ENCODE data around the gene PDE6A.
A peak's percentile ranks its signal among the peaks of the same experiment; 100 is the strongest.

Gene PDE6A

DNA sequence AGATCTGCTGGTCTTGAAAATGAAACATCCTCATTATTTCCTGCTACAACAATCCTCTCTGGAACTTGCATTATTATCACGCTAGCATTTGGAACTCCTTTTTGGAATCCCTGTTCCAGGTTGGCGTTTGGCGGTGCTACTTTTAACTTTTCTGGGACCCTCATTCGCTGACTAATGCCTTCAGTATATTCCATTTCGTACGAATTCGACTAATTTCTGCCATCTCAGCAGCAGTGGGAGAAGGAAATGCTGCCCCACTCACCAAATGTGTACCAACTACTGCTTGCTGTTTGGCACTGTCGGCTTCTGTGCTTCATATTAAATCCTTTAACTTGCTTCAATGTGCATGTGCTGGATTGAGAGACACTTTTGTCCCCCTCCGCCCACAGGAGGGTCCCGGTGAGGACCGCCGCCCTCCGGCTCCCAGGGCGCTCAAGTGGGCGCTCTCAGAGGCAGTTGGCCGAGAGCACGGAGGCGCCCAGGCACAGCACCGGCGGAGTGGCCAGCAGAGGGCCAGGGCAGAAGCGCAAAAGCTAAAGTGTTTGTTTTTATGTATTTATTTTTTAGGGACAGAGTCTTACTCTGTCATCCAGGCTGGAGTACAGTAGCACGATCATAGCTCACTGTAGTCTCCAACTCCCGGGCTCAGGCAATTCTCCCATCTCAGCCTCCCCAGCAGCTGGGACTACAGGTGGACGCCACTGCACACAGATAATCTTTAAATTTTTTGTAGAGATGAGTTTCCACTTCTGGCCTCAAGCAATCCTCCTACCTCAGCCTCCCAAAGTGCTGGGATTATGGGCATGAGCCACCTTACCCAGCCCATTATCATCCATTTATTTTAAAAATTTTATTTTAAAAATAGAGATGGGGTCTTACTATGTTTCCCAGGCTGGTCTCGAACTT, 11.9 kb downstream of the PDE6A start:
- no peak overlapping the region for H3K4me3 ChIP-seq
- no peak overlapping the region for H3K27ac ChIP-seq

DNA sequence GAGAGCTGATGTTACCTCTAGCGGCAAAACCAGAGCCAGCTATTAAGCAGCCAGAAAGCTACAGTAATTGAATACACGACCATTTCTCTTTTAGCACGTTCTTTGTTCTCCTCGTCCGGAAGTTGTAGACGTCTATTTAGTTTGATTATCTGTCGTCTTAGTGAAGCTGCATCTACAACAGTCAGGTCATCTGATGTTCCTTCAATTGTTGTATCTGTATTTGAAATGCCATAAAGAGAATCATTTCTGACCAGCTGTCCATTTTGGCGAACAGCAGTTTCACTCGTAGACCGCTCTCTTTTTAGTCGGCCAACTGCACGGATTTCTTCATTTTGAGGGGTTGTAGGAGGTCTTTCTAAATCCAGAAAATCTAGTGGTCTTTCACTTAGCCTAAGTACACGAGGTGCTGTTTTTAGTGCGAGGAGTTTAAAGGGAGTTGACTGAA, 12.6 kb downstream of the PDE6A start:
- Histone ChIP-seq H3K4me3 (no peak overlapping the region), H3K27ac (no peak overlapping the region)

DNA sequence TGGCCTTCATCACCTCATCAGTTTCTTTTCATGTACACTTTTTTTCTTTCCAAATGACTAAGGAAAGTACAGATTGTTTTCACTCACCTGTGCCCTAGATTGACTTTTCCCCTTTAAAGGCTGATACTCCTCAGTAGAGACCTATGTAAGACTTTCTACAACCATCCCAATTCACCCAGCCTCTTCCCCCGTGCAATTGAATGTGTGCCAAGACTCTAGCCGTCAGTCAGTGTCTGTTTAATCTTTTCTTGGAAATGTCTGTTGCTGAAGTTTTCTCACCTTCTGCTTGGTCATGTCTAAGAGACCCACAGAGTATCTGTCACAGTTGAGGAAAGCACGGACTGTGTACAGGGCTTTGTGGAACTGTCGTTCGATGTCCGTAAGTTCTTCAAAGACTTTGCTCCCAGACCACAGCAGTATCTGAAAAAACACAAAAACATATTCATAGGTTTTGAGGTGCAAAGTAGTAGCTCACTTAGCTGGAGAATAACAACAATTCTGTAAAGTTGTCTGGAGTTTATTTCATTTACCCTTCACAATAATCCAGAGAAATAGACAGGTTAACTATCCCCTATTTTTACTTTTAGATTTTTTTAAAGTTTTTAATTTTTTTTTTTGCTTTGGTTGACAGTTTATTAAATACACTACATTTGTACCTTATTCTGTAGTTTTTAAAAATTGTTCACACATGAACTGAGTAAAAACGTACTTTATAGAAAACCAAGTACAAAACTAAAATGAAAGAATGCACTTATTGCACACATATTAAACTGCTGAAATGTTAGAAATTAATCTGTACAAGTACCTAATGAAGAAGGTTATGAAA, 13.6 kb downstream of the PDE6A start:
- H3K27ac ChIP-seq = no peak overlapping the region
- no peak overlapping the region for H3K4me3 ChIP-seq

DNA sequence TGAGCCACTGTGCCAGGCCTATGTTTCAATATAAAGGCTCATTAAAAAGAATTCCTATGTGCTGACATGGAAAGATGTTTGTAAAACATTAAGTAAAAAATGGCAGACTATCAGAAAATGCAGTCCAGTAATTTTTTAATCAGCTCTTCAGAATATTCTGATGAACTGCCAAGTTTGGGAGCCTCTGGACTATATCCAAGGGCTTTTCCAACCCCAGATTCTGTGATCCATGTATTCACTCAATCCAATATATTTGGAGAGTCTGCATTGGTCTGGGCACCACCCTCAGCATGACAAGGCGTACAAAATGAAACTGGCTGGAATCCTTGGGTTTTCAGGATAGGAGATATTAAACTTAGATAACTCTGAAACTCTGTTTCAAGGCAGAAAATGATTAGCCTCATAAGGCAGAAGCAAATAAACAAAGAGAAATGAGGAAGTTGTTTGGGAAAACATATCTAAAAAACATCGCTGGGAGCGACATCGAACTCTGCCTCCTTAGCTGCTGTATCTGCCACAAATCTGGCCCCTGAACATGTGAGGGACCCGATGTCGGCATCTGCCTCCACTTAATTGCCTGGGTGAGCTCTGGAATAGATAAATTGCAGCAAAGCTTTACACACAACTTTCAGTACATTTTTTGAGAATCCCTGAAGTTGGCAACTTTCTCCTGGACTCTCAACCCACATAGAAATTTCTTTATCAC, 14.4 kb downstream of the PDE6A start:
- H3K27ac ChIP-seq = peak overlapping the region in 1 of 21 experiments; percentile 1
- no peak overlapping the region for H3K4me3 ChIP-seq

- Histone ChIP-seq H3K4me3 (no peak overlapping the region), H3K27ac (no peak overlapping the region)
Measured at GRCh38 chr5:149924486-149924885, 20.1 kb downstream of the PDE6A start.

GRCh38 chr5:149922950-149923349, 21.6 kb downstream of the PDE6A start:
- no peak overlapping the region for H3K4me3 ChIP-seq
- no peak overlapping the region for H3K27ac ChIP-seq

- H3K4me3 ChIP-seq = no peak overlapping the region
- no peak overlapping the region for H3K27ac ChIP-seq
Measured at GRCh38 chr5:149921597-149921996, 23.0 kb downstream of the PDE6A start.

DNA sequence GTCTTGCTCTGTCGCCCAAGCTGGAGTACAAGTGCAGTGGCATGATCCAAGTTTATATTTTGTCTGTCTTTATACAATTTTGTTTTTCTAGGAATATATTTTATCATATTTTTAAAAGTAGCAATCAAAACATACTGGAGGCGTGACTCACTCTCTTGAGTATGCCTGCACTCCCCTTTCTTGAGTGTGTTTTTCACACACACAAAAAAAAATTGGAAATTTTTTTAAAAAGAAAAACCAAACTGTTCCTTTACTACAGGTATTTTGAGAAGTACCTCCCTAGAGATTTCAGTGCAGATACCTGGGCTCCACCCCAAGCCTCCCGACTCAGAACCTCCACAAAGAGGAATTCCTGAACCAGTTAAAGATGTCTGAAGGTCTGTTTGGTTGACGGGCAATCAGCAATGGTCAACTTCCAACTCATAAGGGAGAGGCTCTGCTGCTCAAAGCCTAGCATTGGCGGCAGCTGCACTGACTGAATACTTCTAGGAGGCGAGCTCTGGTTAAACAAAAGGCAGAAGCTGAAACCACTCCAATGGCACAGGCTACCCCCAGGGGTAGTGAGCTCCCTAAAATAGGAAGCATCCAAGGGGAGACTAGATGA, 27.4 kb downstream of the PDE6A start:
- no peak overlapping the region for H3K27ac ChIP-seq
- no peak overlapping the region for H3K4me3 ChIP-seq

DNA sequence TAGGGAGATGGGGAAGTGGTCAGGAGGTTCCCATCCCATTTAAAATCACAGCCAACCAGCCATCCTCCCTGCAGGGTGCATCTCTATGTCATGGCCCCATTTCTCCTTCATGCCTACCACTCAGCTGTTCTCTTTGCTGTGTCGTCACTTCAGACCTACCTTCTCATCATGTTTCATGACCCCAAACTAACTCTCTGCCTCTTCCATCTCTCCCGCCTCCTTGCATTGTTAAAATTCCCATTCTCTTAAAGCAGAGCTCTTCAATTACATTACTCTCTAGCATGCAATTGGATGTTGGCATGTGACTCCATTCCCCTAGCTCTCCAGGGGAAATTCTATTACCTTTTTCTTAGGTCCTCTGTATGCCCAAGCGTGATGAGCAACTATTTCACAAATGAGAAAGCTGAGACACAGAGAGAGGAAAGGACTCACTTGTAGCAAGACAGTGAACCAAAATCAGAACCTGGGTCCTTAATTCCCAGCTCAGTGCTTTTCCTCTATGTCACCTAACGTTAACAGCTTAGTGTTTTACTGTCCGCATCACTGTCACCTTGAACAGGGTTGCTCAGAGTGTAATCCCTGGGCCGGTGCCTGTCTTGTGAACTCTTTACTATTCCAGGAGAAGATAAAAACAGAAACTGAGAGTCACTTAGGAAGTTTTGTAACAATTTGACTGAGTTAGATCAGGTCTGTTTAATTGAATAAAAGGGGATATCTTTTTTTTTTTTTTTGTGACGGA, 28.1 kb downstream of the PDE6A start:
- no peak overlapping the region for H3K4me3 ChIP-seq
- no peak overlapping the region for H3K27ac ChIP-seq

DNA sequence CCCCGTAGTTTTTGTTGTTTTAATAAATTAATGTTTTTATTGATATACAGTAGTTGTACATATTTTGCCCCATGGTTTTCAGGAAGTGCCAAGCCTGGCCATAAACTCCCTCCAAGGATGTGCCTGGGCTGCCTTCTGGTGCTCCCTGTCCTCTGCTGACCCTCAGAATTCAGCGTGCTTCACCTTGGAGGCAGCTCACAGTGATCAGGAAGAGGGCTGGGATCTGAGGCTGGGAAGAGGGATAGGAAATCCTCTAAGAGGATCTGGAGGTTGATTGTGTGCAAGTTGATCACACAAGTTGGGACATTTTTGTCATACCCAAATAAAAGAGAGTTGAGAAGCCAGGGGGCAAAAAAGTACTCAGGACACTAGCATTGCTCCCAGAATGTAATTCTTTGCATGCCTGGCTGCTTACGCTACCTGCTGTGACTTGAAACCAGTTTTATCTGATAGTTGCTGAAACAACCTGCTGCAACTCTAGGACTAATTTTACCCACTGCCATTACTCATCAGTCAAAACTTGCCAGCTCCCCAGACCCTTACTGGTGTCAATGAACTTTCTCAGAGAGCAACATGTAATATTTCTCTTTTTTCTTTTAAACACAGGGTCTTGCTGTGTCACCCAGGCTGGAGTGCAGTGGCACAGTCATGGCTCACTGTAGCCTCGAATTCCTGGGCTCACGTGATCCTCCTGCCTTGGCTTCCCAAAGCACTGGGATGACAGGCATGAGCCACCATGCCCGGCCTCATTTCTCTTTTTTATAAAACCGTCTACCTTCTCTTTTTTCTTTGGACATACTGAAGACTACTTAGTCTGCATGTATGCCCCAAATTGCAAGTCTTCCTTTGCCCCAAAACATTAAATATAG, 29.0 kb downstream of the PDE6A start:
- H3K27ac ChIP-seq = no peak overlapping the region

GRCh38 chr5:149913436-149914419, 30.9 kb downstream of the PDE6A start:
- no peak overlapping the region for H3K27ac ChIP-seq

More for the DNA sequence above, 29.0 kb downstream of the PDE6A start:
- H3K4me3 ChIP-seq = no peak overlapping the region

GRCh38 chr5:149912226-149912871, 32.2 kb downstream of the PDE6A start:
- H3K27ac ChIP-seq = no peak overlapping the region
- H3K4me3 ChIP-seq = no peak overlapping the region

More at GRCh38 chr5:149913436-149914419, 30.9 kb downstream of the PDE6A start:
- H3K4me3 ChIP-seq = no peak overlapping the region

GRCh38 chr5:149911031-149911430, 33.6 kb downstream of the PDE6A start:
- Histone ChIP-seq H3K4me3 (no peak overlapping the region), H3K27ac (no peak overlapping the region)

- no peak overlapping the region for H3K27ac ChIP-seq
- H3K4me3 ChIP-seq = no peak overlapping the region
Measured at GRCh38 chr5:149907828-149908227, 36.8 kb downstream of the PDE6A start.

GRCh38 chr5:149904977-149905376, 39.6 kb downstream of the PDE6A start:
- Histone ChIP-seq H3K27ac (no peak overlapping the region), H3K4me3 (no peak overlapping the region)

- no peak overlapping the region for H3K4me3 ChIP-seq
- H3K27ac ChIP-seq = no peak overlapping the region
Measured at GRCh38 chr5:149904293-149904886, 40.2 kb downstream of the PDE6A start.

All from skin epidermis (tissue), 12 donors.